PC-3 (cell line): ENCODE results near the gene MASP1. TPM values are rescaled to one million over a fixed set of nuclear protein-coding genes. Genes with fewer than 3 reads are reported as not detected.
A peak's percentile ranks its signal among the peaks of the same experiment; 100 is the strongest.

Source experiments
- ATAC-seq: fragments of 200-7000 bp; cut with Tn5 transposase; 2 replicates; pipeline ENCODE4 v1.9.1; 2020; ENCODE audit warnings: mild to moderate bottlenecking, moderate library complexity
- BruUV-seq: library from RNA; stranded (reverse); fragments of 400-500 nt; replicated peaks from 2 replicates; lab custom pipeline; 2021; lab: Mats Ljungman, UMichigan
- CTCF ChIA-PET: fragments of 300-600 bp; sonication (Branson Sonifier 250); formaldehyde crosslinking; loops from one replicate; lab custom pipeline; 2022; ENCODE audit warnings: antibody characterized with exemption; lab: Charles Lee
- POLR2A ChIA-PET: fragments of 300-600 bp; sonication (Branson Sonifier 250); formaldehyde crosslinking; loops from one replicate; lab custom pipeline; 2022; ENCODE audit warnings: antibody characterized with exemption; ENCODE audit not compliant: unreplicated experiment; lab: Charles Lee
- DNase-seq: peaks from one replicate; pipeline ENCODE4 v3.0.0-alpha.2; 2015
- H2AFZ ChIP-seq: fragments of 300-600 bp; sonication (generic); 2 replicates; pipeline ENCODE4 v1.6.0; 2016; ENCODE audit warnings: antibody characterized with exemption, low read length
- H3F3A ChIP-seq: fragments of 300-600 bp; sonication (generic); one replicate; pipeline ENCODE4 v1.6.0; 2017; ENCODE audit warnings: antibody characterized with exemption, low read length, control low read depth, mild to moderate bottlenecking; ENCODE audit not compliant: unreplicated experiment
- H3K27ac ChIP-seq: fragments of 300-600 bp; sonication (generic); 2 replicates; pipeline ENCODE4 v1.5.1; 2016; ENCODE audit warnings: mild to moderate bottlenecking, low read length
- H3K27me3 ChIP-seq: fragments of 300-600 bp; sonication (generic); 2 replicates; pipeline ENCODE4 v1.6.1; 2016; ENCODE audit warnings: low read length, mixed read lengths
- H3K36me3 ChIP-seq: fragments of 300-600 bp; sonication (generic); 2 replicates; pipeline ENCODE4 v1.6.1; 2016; ENCODE audit warnings: low read depth, mixed run types, low read length, mixed read lengths
- H3K4me1 ChIP-seq: fragments of 300-600 bp; sonication (generic); 2 replicates; pipeline ENCODE4 v1.5.1; 2016; ENCODE audit warnings: low read length; ENCODE audit not compliant: insufficient read depth
- H3K4me2 ChIP-seq: fragments of 300-600 bp; sonication (generic); 2 replicates; pipeline ENCODE4 v1.6.0; 2016; ENCODE audit warnings: low read length
- H3K4me3 ChIP-seq: fragments of 300-600 bp; sonication (generic); 2 replicates; pipeline ENCODE4 v1.5.1; 2016; ENCODE audit warnings: mild to moderate bottlenecking, low read length, mixed read lengths
- H3K79me2 ChIP-seq: fragments of 300-600 bp; sonication (generic); 2 replicates; pipeline ENCODE4 v1.6.1; 2017; ENCODE audit warnings: low read length, mixed read lengths
- H3K9ac ChIP-seq: fragments of 300-600 bp; sonication (generic); 2 replicates; pipeline ENCODE4 v1.6.0; 2016; ENCODE audit warnings: mild to moderate bottlenecking, low read length
- H3K9me2 ChIP-seq: fragments of 300-600 bp; sonication (generic); replicated peaks from 2 replicates; pipeline ENCODE4 v1.6.1; 2016; ENCODE audit warnings: mixed run types, low read length, mixed read lengths
- H3K9me3 ChIP-seq: fragments of 300-600 bp; sonication (generic); 2 replicates; pipeline ENCODE4 v1.6.1; 2016; ENCODE audit warnings: low read length, mixed read lengths
- H4K20me1 ChIP-seq: fragments of 300-600 bp; sonication (generic); 2 replicates; pipeline ENCODE4 v1.6.1; 2016; ENCODE audit warnings: low read length, mixed read lengths
- EZH2 ChIP-seq: fragments of 300-600 bp; sonication (generic); IDR thresholded peaks from one replicate; pipeline ENCODE4 v1.6.1; 2017; ENCODE audit warnings: antibody characterized with exemption, mild to moderate bottlenecking, low read length; ENCODE audit not compliant: unreplicated experiment
- EZH2phosphoT487 ChIP-seq: fragments of 300-600 bp; sonication (generic); IDR thresholded peaks from 2 replicates; pipeline ENCODE4 v1.6.1; 2018; ENCODE audit warnings: mild to moderate bottlenecking, antibody characterized with exemption, low read length, borderline replicate concordance
- intact Hi-C: fragments of 100-400 bp; cut with micrococcal nuclease; formaldehyde crosslinking; loops from 2 replicates; pipeline ENCODE4 v1.9.0; 2023
- total RNA-seq: library from RNA; depleted of rRNA; stranded (reverse); fragments of >200 nt; gene quantifications from 2 replicates; pipeline ENCODE4 v1.2.3, GENCODE V29; 2014
- TF ChIP-seq, protein P1 (sequence below): fragments of 300-600 bp; sonication (generic); conservative IDR thresholded peaks from 2 replicates; pipeline ENCODE4 v1.5.1; 2017; ENCODE audit warnings: antibody characterized with exemption, low read depth, mild to moderate bottlenecking, low read length

MASP1 gene
- total RNA-seq, 1 experiment from 2014 or later = 0.07 TPM

DNA sequence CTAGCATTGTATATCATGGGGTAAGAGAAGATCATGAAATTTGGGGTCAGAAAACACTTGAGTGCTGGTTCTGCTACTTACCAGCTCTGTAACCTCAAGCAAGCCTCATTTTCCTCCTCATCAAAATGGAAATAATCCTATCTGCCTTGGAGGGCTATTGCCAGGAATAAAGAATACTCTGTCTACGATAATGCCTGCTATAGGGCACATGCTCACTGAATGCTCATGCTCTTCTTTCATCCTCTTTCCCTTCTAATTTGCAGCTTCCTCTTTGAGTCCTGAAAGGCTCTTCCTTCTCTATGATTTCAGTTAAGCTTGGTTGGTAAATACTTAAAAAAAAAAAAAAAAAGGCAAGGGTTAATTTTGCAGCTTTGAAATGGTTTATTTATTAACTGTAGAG is 81.4 kb downstream of the MASP1 start:
- CTCF ChIA-PET = no interaction called here
- Histone ChIP-seq H3K9me3 (peaks cover 27% of the 10 kb centered on the region), H3K79me2 (no peaks in the 10 kb centered on the region), H3K9ac (no peak overlapping the region), H3K4me3 (no peak overlapping the region), H3K4me1 (peaks cover 17% of the 10 kb centered on the region), H3K4me2 (no peak overlapping the region), H3K27ac (no peak overlapping the region), H4K20me1 (no peaks in the 10 kb centered on the region), H3K27me3 (no peaks in the 10 kb centered on the region), H3K9me2 (no peaks in the 10 kb centered on the region), H2AFZ (no peak overlapping the region), H3F3A (peaks cover 6% of the 10 kb centered on the region), H3K36me3 (peaks cover 9% of the 10 kb centered on the region; the same call in 1 of the 2 replicates)
- ATAC-seq (no peak), DNase-seq (no peak)
- intact Hi-C loops = no loop called here
- POLR2A ChIA-PET = interaction anchor here (0.5 kb wide), 1 partner anchor 422 kb away, joined by 4 read pairs; no protein-coding TSS in a partner anchor
- no TSS peak for BruUV-seq
- TF ChIP-seq EZH2phosphoT487 (no peak), EZH2 (no peak)
- TF ChIP-seq, protein P1, sequence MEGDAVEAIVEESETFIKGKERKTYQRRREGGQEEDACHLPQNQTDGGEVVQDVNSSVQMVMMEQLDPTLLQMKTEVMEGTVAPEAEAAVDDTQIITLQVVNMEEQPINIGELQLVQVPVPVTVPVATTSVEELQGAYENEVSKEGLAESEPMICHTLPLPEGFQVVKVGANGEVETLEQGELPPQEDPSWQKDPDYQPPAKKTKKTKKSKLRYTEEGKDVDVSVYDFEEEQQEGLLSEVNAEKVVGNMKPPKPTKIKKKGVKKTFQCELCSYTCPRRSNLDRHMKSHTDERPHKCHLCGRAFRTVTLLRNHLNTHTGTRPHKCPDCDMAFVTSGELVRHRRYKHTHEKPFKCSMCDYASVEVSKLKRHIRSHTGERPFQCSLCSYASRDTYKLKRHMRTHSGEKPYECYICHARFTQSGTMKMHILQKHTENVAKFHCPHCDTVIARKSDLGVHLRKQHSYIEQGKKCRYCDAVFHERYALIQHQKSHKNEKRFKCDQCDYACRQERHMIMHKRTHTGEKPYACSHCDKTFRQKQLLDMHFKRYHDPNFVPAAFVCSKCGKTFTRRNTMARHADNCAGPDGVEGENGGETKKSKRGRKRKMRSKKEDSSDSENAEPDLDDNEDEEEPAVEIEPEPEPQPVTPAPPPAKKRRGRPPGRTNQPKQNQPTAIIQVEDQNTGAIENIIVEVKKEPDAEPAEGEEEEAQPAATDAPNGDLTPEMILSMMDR = no peak

DNA sequence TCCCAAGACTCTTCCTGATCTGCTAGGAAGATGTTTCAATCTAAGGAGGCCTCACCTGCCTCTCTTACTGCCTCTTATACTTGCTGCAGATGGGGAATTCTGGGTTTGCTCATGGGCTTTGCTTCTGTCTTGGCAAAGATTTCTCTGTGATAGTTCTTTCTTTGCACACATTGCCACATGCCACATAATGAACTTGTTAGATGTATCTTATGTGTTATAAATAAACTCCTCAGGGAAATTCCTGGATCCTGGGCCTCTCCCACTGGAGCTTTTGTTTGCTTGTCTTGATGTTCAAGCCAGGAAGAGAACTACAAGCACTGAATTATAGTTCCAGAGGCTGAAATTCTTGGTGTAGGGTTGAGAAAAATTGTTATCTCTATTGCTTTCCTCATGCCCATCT is 82.0 kb downstream of the MASP1 start:
- intact Hi-C loops = no loop called here
- Histone ChIP-seq H3K9me3 (peaks cover 27% of the 10 kb centered on the region), H3K4me3 (no peak overlapping the region), H3K9me2 (no peaks in the 10 kb centered on the region), H3K9ac (no peak overlapping the region), H3K79me2 (no peaks in the 10 kb centered on the region), H2AFZ (no peak overlapping the region), H4K20me1 (no peaks in the 10 kb centered on the region), H3K27ac (no peak overlapping the region), H3F3A (peaks cover 6% of the 10 kb centered on the region), H3K4me2 (no peak overlapping the region), H3K27me3 (no peaks in the 10 kb centered on the region), H3K4me1 (peaks cover 17% of the 10 kb centered on the region), H3K36me3 (peaks cover 9% of the 10 kb centered on the region; the same call in 1 of the 2 replicates)
- ChIA-PET CTCF (no interaction called here), POLR2A (no interaction called here)
- no peak for DNase-seq
- no peak for TF ChIP-seq EZH2phosphoT487
- no peak for TF ChIP-seq EZH2
- TF ChIP-seq, protein P1 = no peak
- ATAC-seq = no peak
- no TSS peak for BruUV-seq

DNA sequence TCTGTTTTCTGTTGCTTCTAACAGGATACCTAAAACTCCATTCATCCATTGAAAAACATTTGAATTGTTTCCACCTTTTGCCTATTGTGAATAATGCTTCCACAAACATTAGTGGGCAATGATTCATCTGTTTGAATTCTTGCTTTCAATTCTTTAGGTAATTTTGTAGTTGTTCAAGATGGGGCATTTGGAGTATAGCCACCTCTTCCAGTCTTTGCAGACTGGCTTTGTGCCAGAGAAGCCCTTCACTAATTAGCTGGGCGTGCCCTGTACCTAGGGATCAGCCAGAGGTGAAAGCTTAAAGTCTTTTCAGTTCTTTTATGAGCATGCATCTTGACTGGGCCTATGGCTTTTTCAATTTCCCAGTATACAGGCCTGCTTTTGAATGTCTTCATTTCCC is 83.4 kb downstream of the MASP1 start:
- intact Hi-C loops = no loop called here
- H3K9me3 ChIP-seq = peaks cover 27% of the 10 kb centered on the region
- H3K9ac ChIP-seq = no peak overlapping the region
- H3K36me3 ChIP-seq = peaks cover 9% of the 10 kb centered on the region; the same call in 1 of the 2 replicates
- H3K79me2 ChIP-seq = no peaks in the 10 kb centered on the region
- H2AFZ ChIP-seq = no peak overlapping the region
- H3K4me3 ChIP-seq = no peak overlapping the region
- ATAC-seq = peak; percentile 80
- H3K9me2 ChIP-seq = no peaks in the 10 kb centered on the region
- H3K4me1 ChIP-seq = peaks cover 17% of the 10 kb centered on the region
- TF ChIP-seq EZH2 = no peak
- TF ChIP-seq, protein P1 = no peak
- no peak for TF ChIP-seq EZH2phosphoT487
- ChIA-PET POLR2A (no interaction called here), CTCF (interaction anchor here (0.5 kb wide), 1 partner anchor 44 kb away, joined by 3 read pairs; no protein-coding TSS in a partner anchor)
- H3K27me3 ChIP-seq = no peaks in the 10 kb centered on the region
- H4K20me1 ChIP-seq = no peaks in the 10 kb centered on the region
- peak overlapping the region; percentile 32; the same call in 1 of the 2 replicates for H3K4me2 ChIP-seq
- peak; percentile 93 for DNase-seq
- peak overlapping the region; percentile 57 for H3K27ac ChIP-seq
- no TSS peak for BruUV-seq
- H3F3A ChIP-seq = peaks cover 6% of the 10 kb centered on the region
